ENCODE results near the gene AGPAT4.

- TF ChIP-seq POLR2A (IDR thresholded peaks at IDR 0.05; ENCODE audit: extremely low read depth, insufficient read length) = no peak
- TF ChIP-seq CTCF (IDR thresholded peaks at IDR 0.05; ENCODE audit: low read depth, low read length) = no peak
- TF ChIP-seq MAX (IDR thresholded peaks at IDR 0.05; ENCODE audit: low read depth, low read length) = no peak
- TF ChIP-seq MYC (IDR thresholded peaks at IDR 0.05; ENCODE audit: low read depth, low read length) = no peak
Measured at GRCh38 chr6:161169696-161170095, 104.2 kb downstream of the AGPAT4 start.

Data from NB4 (cell line).